Fibroblast of lung (primary cell): ENCODE results near the gene NUP210.

Experiments
- EZH2 ChIP-seq: IDR thresholded peaks from 2 replicates; pipeline ENCODE4 v1.5.1; 2012; ENCODE audit warnings: low read length, control low read depth, mild to moderate bottlenecking; ENCODE audit errors: missing control alignments
- TF ChIP-seq, protein P1 (sequence below), 2 donors: IDR thresholded peaks in 1 of 2; conservative IDR thresholded peaks in 1 of 2; 1 replicate in 1 of 2; 2 replicates in 1 of 2; pipeline ENCODE4 v1.5.1; 2011 to 2012; ENCODE audit warnings: low read length in 2 of 2, control low read depth in 1 of 2, inconsistent platforms in 1 of 2, low read depth in 1 of 2, mild to moderate bottlenecking in 1 of 2

DNA sequence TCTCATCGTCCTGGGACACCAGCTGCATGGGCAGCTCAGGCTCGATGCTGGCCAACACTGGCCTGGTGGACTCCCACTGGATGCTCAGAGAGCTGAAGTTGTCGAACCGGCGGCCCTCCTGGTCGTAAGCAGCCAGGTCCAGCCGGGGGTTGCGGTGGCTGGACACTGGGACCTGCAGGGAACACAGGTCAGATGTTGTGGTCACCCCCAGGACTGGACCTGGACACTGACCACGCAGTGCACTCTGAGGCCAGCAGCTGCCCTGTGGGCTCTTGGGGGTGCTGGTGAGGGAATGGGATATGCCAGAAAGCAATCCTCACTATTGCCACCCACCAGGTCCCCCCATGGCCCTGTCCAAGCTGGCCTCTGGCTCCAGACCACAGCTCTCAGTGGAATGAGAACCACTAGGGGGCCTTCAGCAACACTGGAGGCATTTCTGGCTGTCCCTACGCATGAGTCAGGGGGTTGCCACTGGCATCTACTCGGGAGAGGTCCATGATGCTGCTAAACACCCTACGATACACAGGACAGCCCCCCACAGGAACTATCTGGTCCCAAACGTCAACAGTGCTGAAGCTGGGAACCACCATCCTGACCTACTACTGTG is 66.1 kb downstream of the NUP210 start:
- TF ChIP-seq, protein P1, sequence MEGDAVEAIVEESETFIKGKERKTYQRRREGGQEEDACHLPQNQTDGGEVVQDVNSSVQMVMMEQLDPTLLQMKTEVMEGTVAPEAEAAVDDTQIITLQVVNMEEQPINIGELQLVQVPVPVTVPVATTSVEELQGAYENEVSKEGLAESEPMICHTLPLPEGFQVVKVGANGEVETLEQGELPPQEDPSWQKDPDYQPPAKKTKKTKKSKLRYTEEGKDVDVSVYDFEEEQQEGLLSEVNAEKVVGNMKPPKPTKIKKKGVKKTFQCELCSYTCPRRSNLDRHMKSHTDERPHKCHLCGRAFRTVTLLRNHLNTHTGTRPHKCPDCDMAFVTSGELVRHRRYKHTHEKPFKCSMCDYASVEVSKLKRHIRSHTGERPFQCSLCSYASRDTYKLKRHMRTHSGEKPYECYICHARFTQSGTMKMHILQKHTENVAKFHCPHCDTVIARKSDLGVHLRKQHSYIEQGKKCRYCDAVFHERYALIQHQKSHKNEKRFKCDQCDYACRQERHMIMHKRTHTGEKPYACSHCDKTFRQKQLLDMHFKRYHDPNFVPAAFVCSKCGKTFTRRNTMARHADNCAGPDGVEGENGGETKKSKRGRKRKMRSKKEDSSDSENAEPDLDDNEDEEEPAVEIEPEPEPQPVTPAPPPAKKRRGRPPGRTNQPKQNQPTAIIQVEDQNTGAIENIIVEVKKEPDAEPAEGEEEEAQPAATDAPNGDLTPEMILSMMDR (conservative IDR thresholded peaks at IDR 0.05 in 1 of 2, IDR thresholded peaks at IDR 0.05 in 1 of 2; ENCODE audit: low read depth in 1 of 2, low read length in 2 of 2) = no peak
- no peak for TF ChIP-seq EZH2
